Neural cell (in vitro differentiated cells): ENCODE results near the gene IFRD2. TPM values are rescaled to one million over a fixed set of nuclear protein-coding genes. Genes with fewer than 3 reads are reported as not detected.

Experiments used
- H2AFZ ChIP-seq: fragments of 200-600, 300-800 bp; sonication (generic), shearing (Covaris generic); 2 replicates; pipeline ENCODE4 v1.6.0; 2014; ENCODE audit warnings: low read depth, mild to moderate bottlenecking, antibody characterized with exemption, low read length, moderate library complexity
- H3F3A ChIP-seq: fragments of 200-600 bp; shearing (Covaris generic); 2 replicates; pipeline ENCODE4 v1.6.1; 2016; ENCODE audit warnings: mild to moderate bottlenecking, moderate library complexity, mixed read lengths, antibody characterized with exemption, low read length; ENCODE audit not compliant: insufficient read depth, poor library complexity, severe bottlenecking
- H3K27ac ChIP-seq: fragments of 200-600, 300-800 bp; sonication (generic), shearing (Covaris generic); 2 replicates; pipeline ENCODE4 v1.5.1; 2014; ENCODE audit warnings: mild to moderate bottlenecking, low read length, moderate library complexity
- H3K27me3 ChIP-seq: fragments of 300-800, 200-600 bp; sonication (generic), shearing (Covaris generic); 2 replicates; pipeline ENCODE4 v1.6.0; 2014; ENCODE audit warnings: mild to moderate bottlenecking, low read depth, low read length, moderate library complexity; ENCODE audit not compliant: insufficient read depth
- H3K36me3 ChIP-seq: fragments of 300-800, 200-600 bp; sonication (generic), shearing (Covaris generic); 2 replicates; pipeline ENCODE4 v1.5.1; 2014; ENCODE audit warnings: mild to moderate bottlenecking, antibody characterized with exemption, low read length, moderate library complexity; ENCODE audit not compliant: insufficient read depth
- H3K4me2 ChIP-seq: fragments of 300-800, 200-600 bp; sonication (generic), shearing (Covaris generic); 2 replicates; pipeline ENCODE4 v1.6.0; 2014; ENCODE audit warnings: mild to moderate bottlenecking, low read length
- H3K4me3 ChIP-seq: fragments of 300-800, 200-600 bp; sonication (generic), shearing (Covaris generic); 2 replicates; pipeline ENCODE4 v1.5.1; 2014; ENCODE audit warnings: mild to moderate bottlenecking, low read length, moderate library complexity
- H3K79me2 ChIP-seq: fragments of 200-600 bp; shearing (Covaris generic); replicated peaks from 2 replicates; pipeline ENCODE4 v1.6.0; 2014; ENCODE audit warnings: mild to moderate bottlenecking, low read length, moderate library complexity; ENCODE audit not compliant: insufficient read depth
- H3K9ac ChIP-seq: fragments of 300-800, 200-600 bp; sonication (generic), shearing (Covaris generic); 2 replicates; pipeline ENCODE4 v1.6.1; 2016; ENCODE audit warnings: mild to moderate bottlenecking, low read length, mixed read lengths
- H3K9me2 ChIP-seq: fragments of 200-600 bp; shearing (Covaris generic); 2 replicates; pipeline ENCODE4 v1.6.1; 2016; ENCODE audit warnings: mild to moderate bottlenecking, low read length, mixed read lengths; ENCODE audit not compliant: insufficient read depth
- H3K9me3 ChIP-seq: fragments of 200-600, 300-800 bp; sonication (generic), shearing (Covaris generic); 2 replicates; pipeline ENCODE4 v1.6.1; 2016; ENCODE audit warnings: mild to moderate bottlenecking, mixed run types, low read length, moderate library complexity, mixed read lengths
- H4K20me1 ChIP-seq: fragments of 200-600 bp; shearing (Covaris generic); 2 replicates; pipeline ENCODE4 v1.6.1; 2016; ENCODE audit warnings: mild to moderate bottlenecking, mixed run types; ENCODE audit not compliant: insufficient read depth
- CTCF ChIP-seq: fragments of 450-650 bp; IDR thresholded peaks from 2 replicates; pipeline ENCODE4 v1.5.1; 2014; ENCODE audit warnings: antibody characterized with exemption, mild to moderate bottlenecking, moderate library complexity; ENCODE audit not compliant: poor library complexity, severe bottlenecking
- EP300 ChIP-seq: fragments of 450-650 bp; conservative IDR thresholded peaks from 2 replicates; pipeline ENCODE4 v1.6.1; 2014; ENCODE audit warnings: antibody characterized with exemption, mild to moderate bottlenecking, moderate library complexity; ENCODE audit not compliant: poor library complexity, severe bottlenecking
- EZH2 ChIP-seq: fragments of 200-600, 300-800 bp; shearing (Covaris generic), sonication (generic); IDR thresholded peaks from 2 replicates; pipeline ENCODE4 v1.6.1; 2014; ENCODE audit warnings: antibody characterized with exemption, low read length, borderline replicate concordance, mild to moderate bottlenecking; ENCODE audit not compliant: insufficient read depth, poor library complexity, severe bottlenecking
- MXI1 ChIP-seq: fragments of 450-650 bp; conservative IDR thresholded peaks from 2 replicates; pipeline ENCODE4 v1.6.1; 2014; ENCODE audit warnings: antibody characterized with exemption, mild to moderate bottlenecking; ENCODE audit not compliant: poor library complexity, severe bottlenecking
- POLR2AphosphoS5 ChIP-seq: IDR thresholded peaks from 2 replicates; pipeline ENCODE4 v1.6.1; 2012
- RAD21 ChIP-seq: fragments of 450-650 bp; conservative IDR thresholded peaks from 2 replicates; pipeline ENCODE4 v1.6.1; 2014; ENCODE audit warnings: antibody characterized with exemption, mild to moderate bottlenecking, moderate library complexity
- REST ChIP-seq: IDR thresholded peaks from 2 replicates; pipeline ENCODE4 v1.6.1; 2012; ENCODE audit warnings: borderline replicate concordance
- SMC3 ChIP-seq: fragments of 450-650 bp; conservative IDR thresholded peaks from 2 replicates; pipeline ENCODE4 v1.6.1; 2014; ENCODE audit warnings: antibody characterized with exemption, mild to moderate bottlenecking, moderate library complexity; ENCODE audit not compliant: poor library complexity
- TAF1 ChIP-seq: IDR thresholded peaks from 2 replicates; pipeline ENCODE4 v1.6.1; 2012; ENCODE audit warnings: low read depth
- polyA plus RNA-seq: library from polyadenylated mRNA; depleted of rRNA; stranded (reverse); fragments of >200 nt; gene quantifications from 2 replicates; pipeline ENCODE4 v1.2.3, GENCODE V29; 2014

The IFRD2 gene
- polyA plus RNA-seq, 1 donor from 2014 or later, result 41.8 TPM

- H3K9ac ChIP-seq, result no peak overlapping the region
- no peak overlapping the region for H3K4me3 ChIP-seq
- no peaks in the 10 kb centered on the region for H3K9me3 ChIP-seq
- H3K27ac ChIP-seq, result no peak overlapping the region
- no peaks in the 10 kb centered on the region for H3K36me3 ChIP-seq
- H3K27me3 ChIP-seq, result no peaks in the 10 kb centered on the region
- no peaks in the 10 kb centered on the region for H3K9me2 ChIP-seq
- TF ChIP-seq RAD21 (no peak), TAF1 (no peak), REST (no peak), MXI1 (no peak), SMC3 (no peak), EZH2 (no peak), POLR2AphosphoS5 (no peak)
- no peaks in the 10 kb centered on the region for H4K20me1 ChIP-seq
- H2AFZ ChIP-seq, result no peak overlapping the region
- no peaks in the 10 kb centered on the region for H3K79me2 ChIP-seq
- no peaks in the 10 kb centered on the region for H3F3A ChIP-seq
- H3K4me2 ChIP-seq, result no peak overlapping the region
Measured at GRCh38 chr3:50297384-50297775, 5.2 kb upstream of the IFRD2 start.

- Histone ChIP-seq H3K9me2 (no peaks in the 10 kb centered on the region), H3K27me3 (no peaks in the 10 kb centered on the region), H3K4me3 (no peak overlapping the region), H3K4me2 (no peak overlapping the region), H3K36me3 (no peaks in the 10 kb centered on the region), H3K79me2 (no peaks in the 10 kb centered on the region), H3K27ac (no peak overlapping the region), H4K20me1 (no peaks in the 10 kb centered on the region), H2AFZ (no peak overlapping the region), H3K9me3 (no peaks in the 10 kb centered on the region), H3F3A (no peaks in the 10 kb centered on the region), H3K9ac (no peak overlapping the region)
- TF ChIP-seq CTCF, result no peak
- TF ChIP-seq EP300, result no peak
- TF ChIP-seq POLR2AphosphoS5, result no peak
- no peak for TF ChIP-seq RAD21
- no peak for TF ChIP-seq SMC3
- TF ChIP-seq REST, result no peak
- no peak for TF ChIP-seq MXI1
- no peak for TF ChIP-seq EZH2
- TF ChIP-seq TAF1, result no peak
Measured at GRCh38 chr3:50296721-50297383, 4.6 kb upstream of the IFRD2 start.
